Measurements from ENCODE around the gene LRRFIP1. TPM values are rescaled to one million over a fixed set of nuclear protein-coding genes. Genes with fewer than 3 reads are reported as not detected.

The LRRFIP1 gene
- total and polyA plus RNA-seq, 2 donors (not counting 3 experiments of a cell fraction or from before 2014, with no cell fraction given), result 39.2 to 179 TPM

DNA sequence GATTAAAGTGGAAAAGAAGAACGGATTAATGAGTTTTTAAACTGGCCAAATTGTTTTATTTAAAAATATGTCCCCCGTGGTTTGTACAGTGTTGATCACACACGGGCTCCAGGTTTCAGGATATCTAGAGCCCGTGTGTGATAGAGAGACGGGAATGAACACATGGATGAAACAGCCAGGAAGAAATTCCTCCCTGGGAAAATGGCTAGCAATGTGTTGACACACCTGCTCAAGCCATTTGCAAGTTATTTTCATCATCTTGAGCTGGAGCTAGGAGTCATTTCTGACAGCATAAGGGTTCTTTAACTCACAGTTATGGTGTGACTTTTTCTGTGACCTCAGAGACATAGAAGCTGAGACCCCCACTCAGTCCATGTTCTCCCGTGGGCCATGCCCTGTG is 81.6 kb downstream of the LRRFIP1 start:
- BruUV-seq (replicated peaks), result no TSS peak
- intact Hi-C loops (cut with micrococcal nuclease), result no loop called here

More for the DNA sequence above, 81.6 kb downstream of the LRRFIP1 start:
- no peak for FAIRE-seq
- Histone ChIP-seq H3K79me2 (ENCODE audit: control insufficient read depth, insufficient read depth, low read length) (peaks cover 90% of the 10 kb centered on the region), H2AFZ (ENCODE audit: low read depth, low read length) (no peak overlapping the region), H3K27me3 (ENCODE audit: control insufficient read depth in 2 of 2, insufficient read depth in 2 of 2, low read length in 2 of 2) (no peaks in the 10 kb centered on the region), H3K9ac (replicated peaks; ENCODE audit: extremely low read depth, insufficient read depth, low read length) (no peak overlapping the region), H3K4me3 (replicated peaks in 1 of 3; ENCODE audit: insufficient read depth in 1 of 3, low read depth in 1 of 3, low read length in 3 of 3) (no peak overlapping the region), H3K9me1 (replicated peaks; ENCODE audit: control insufficient read depth, extremely low read depth, insufficient read depth, low read length) (no peaks in the 10 kb centered on the region), H3K27ac (ENCODE audit: insufficient read depth, low read depth, low read length) (no peak overlapping the region), H3K4me1 (ENCODE audit: control insufficient read depth, extremely low read depth, insufficient read depth, low read length) (peaks cover 16% of the 10 kb centered on the region), H3K4me2 (ENCODE audit: insufficient read depth, low read length) (no peak overlapping the region), H3K36me3 (ENCODE audit: control insufficient read depth in 2 of 2, extremely low read depth in 1 of 2, insufficient read depth in 2 of 2, low read length in 2 of 2) (peaks cover 0 to 7% of the 10 kb centered on the region in 2 experiments), H4K20me1 (replicated peaks; ENCODE audit: control insufficient read depth, extremely low read depth, insufficient read depth, low read length) (no peaks in the 10 kb centered on the region), H3K9me3 (replicated peaks; ENCODE audit: control insufficient read depth, insufficient read depth, low read length) (no peaks in the 10 kb centered on the region)
- ChIA-PET CTCF (interaction anchor here (1.3 to 3.7 kb wide), 4 partner anchors 12 to 35 kb away, joined by 3 to 18 read pairs (median 4); no protein-coding TSS in a partner anchor), POLR2A (no interaction called here)
- dilution Hi-C loops (cut with MboI; ENCODE audit: extremely low pct_ligation_motif_present, low sequenced_read_pairs), result no loop called here
- DNase-seq (ENCODE audit: low read depth, low spot score), result no peak
- TF ChIP-seq, protein P1, sequence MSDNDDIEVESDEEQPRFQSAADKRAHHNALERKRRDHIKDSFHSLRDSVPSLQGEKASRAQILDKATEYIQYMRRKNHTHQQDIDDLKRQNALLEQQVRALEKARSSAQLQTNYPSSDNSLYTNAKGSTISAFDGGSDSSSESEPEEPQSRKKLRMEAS (IDR thresholded peaks at IDR 0.05; ENCODE audit: insufficient read depth, insufficient read length), result no peak
- TF ChIP-seq JUN (IDR thresholded peaks at IDR 0.05; ENCODE audit: borderline replicate concordance, insufficient read depth, insufficient read length, low read depth) (no peak), MYC (IDR thresholded peaks at IDR 0.05; ENCODE audit: low read depth, low read length) (no peak), FOS (IDR thresholded peaks at IDR 0.05; ENCODE audit: borderline replicate concordance, insufficient read depth, low read length) (no peak), EZH2 (IDR thresholded peaks at IDR 0.05; ENCODE audit: borderline replicate concordance, low read depth, low read length, severe bottlenecking) (no peak), POLR2A (IDR thresholded peaks at IDR 0.05; ENCODE audit: low read depth, low read length) (no peak), POLR2AphosphoS5 (IDR thresholded peaks at IDR 0.05; ENCODE audit: insufficient read depth, low read depth, low read length) (no peak), GATA2 (IDR thresholded peaks at IDR 0.05; ENCODE audit: insufficient read depth, insufficient read length, low read depth, low read length) (no peak)
- TF ChIP-seq, protein P2, sequence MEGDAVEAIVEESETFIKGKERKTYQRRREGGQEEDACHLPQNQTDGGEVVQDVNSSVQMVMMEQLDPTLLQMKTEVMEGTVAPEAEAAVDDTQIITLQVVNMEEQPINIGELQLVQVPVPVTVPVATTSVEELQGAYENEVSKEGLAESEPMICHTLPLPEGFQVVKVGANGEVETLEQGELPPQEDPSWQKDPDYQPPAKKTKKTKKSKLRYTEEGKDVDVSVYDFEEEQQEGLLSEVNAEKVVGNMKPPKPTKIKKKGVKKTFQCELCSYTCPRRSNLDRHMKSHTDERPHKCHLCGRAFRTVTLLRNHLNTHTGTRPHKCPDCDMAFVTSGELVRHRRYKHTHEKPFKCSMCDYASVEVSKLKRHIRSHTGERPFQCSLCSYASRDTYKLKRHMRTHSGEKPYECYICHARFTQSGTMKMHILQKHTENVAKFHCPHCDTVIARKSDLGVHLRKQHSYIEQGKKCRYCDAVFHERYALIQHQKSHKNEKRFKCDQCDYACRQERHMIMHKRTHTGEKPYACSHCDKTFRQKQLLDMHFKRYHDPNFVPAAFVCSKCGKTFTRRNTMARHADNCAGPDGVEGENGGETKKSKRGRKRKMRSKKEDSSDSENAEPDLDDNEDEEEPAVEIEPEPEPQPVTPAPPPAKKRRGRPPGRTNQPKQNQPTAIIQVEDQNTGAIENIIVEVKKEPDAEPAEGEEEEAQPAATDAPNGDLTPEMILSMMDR (IDR thresholded peaks at IDR 0.05; ENCODE audit: extremely low read depth in 1 of 2, insufficient read depth in 1 of 2, low read depth in 1 of 2, low read length in 2 of 2), result no peak

Data from endothelial cell of umbilical vein (primary cell).